ENCODE measurements around the gene RNF135. TPM values are rescaled to one million over a fixed set of nuclear protein-coding genes. Genes with fewer than 3 reads are reported as not detected.

RNF135 gene
- total and polyA plus RNA-seq, 10 of the 15 experiments (the other 5 are each of a cell fraction or from before 2014, with no cell fraction given): 12.7 to 28.0 (median 18.7) TPM

GRCh38 chr17:30924341-30924740, 46.5 kb upstream of the RNF135 start:
- intact Hi-C loops (cut with micrococcal nuclease; ENCODE audit: unreplicated experiment) (no loop called here), in situ Hi-C loops (cut with MboI) (no loop called here)
- Histone ChIP-seq H3K4me2 (ENCODE audit: control insufficient read depth, insufficient read depth) (no peak overlapping the region), H3K9ac (ENCODE audit: control insufficient read depth, insufficient read depth, low read length) (no peak overlapping the region), H3K9me3 (replicated peaks; ENCODE audit: control insufficient read depth, insufficient read depth, low read length) (no peaks in the 10 kb centered on the region), H3K79me2 (ENCODE audit: control insufficient read depth, insufficient read depth, low read length) (no peaks in the 10 kb centered on the region), H3K27me3 (replicated peaks in 1 of 2; ENCODE audit: control insufficient read depth in 2 of 2, insufficient read depth in 2 of 2, low read length in 1 of 2) (peaks cover 0 to 2% of the 10 kb centered on the region in 2 experiments; a peak in 1 of 4 replicates), H2AFZ (ENCODE audit: control insufficient read depth, low read depth, low read length) (no peak overlapping the region), H3K36me3 (ENCODE audit: control insufficient read depth in 2 of 2, insufficient read depth in 2 of 2, low read length in 1 of 2) (no peaks in the 10 kb centered on the region), H3K4me3 (no peak overlapping the region), H3K27ac (ENCODE audit: control insufficient read depth, insufficient read depth) (no peak overlapping the region), H3K4me1 (ENCODE audit: control insufficient read depth, insufficient read depth, low read length) (peaks cover 6% of the 10 kb centered on the region), H4K20me1 (ENCODE audit: control insufficient read depth, insufficient read depth) (no peaks in the 10 kb centered on the region)
- TF ChIP-seq CBX5 (IDR thresholded peaks at IDR 0.05; ENCODE audit: low read depth) (no peak), HDGF (IDR thresholded peaks at IDR 0.05) (no peak), NFIC (IDR thresholded peaks at IDR 0.05; ENCODE audit: low read depth, low read length) (no peak), EGR1 (IDR thresholded peaks at IDR 0.05; ENCODE audit: borderline replicate concordance in 1 of 2, low read depth in 2 of 2, low read length in 2 of 2) (no peak), IKZF1 (conservative IDR thresholded peaks at IDR 0.05) (no peak)
- no TSS peak for BruUV-seq (replicated peaks)
- 77% methylated on average over 2 of the region's 2 CpGs for WGBS (ENCODE audit: insufficient coverage, insufficient replicate concordance, low lambda C conversion rate, missing lambda C conversion rate)
- ChIA-PET POLR2A (interaction anchor here (0.7 kb wide), 1 partner anchor 9 kb away, joined by 5 read pairs; no protein-coding TSS in a partner anchor), RAD21 (ENCODE audit: unreplicated experiment) (no interaction called here), CTCF (interaction anchor here (0.6 kb wide), 1 partner anchor 273 kb away, joined by 3 read pairs; no protein-coding TSS in a partner anchor), SMC1A (ENCODE audit: uncharacterized antibody, unreplicated experiment) (no interaction called here)
- no peak for FAIRE-seq
- ATAC-seq: no peak
- DNase-seq (ENCODE audit: low read depth, low spot score): no peak

- no peaks in the 10 kb centered on the region for H3K9me3 ChIP-seq (replicated peaks; ENCODE audit: control insufficient read depth, insufficient read depth, low read length)
- no peak overlapping the region for H3K9ac ChIP-seq (ENCODE audit: control insufficient read depth, insufficient read depth, low read length)
- no peak overlapping the region for H3K4me3 ChIP-seq
- RAD21 ChIA-PET (ENCODE audit: unreplicated experiment): no interaction called here
- CTCF ChIA-PET: no interaction called here
- peak; percentile 34 for ATAC-seq
- no peak for TF ChIP-seq ZNF24 (IDR thresholded peaks at IDR 0.05)
- no peak for TF ChIP-seq SIX5 (IDR thresholded peaks at IDR 0.05; ENCODE audit: low read depth, low read length, severe bottlenecking)
- TF ChIP-seq SRF (IDR thresholded peaks at IDR 0.05; ENCODE audit: low read depth in 2 of 2, low read length in 2 of 2): peak in 1 of 2 experiments; percentile 62; a peak in 1 of 4 replicates
- no peak for TF ChIP-seq MYC (IDR thresholded peaks at IDR 0.05; ENCODE audit: insufficient read depth, insufficient read length, insufficient replicate concordance, low read length, severe bottlenecking)
- TF ChIP-seq EED (IDR thresholded peaks at IDR 0.05; ENCODE audit: low read depth): peak; percentile 87
- no peak for TF ChIP-seq USF1 (IDR thresholded peaks at IDR 0.05; ENCODE audit: borderline replicate concordance, extremely low read length, insufficient read depth, low read depth, low read length)
- TF ChIP-seq BCL3 (IDR thresholded peaks at IDR 0.05; ENCODE audit: borderline replicate concordance, insufficient read depth, low read depth, low read length, poor library complexity, severe bottlenecking): peak; percentile 70
- no peak for FAIRE-seq
- H3K79me2 ChIP-seq (ENCODE audit: control insufficient read depth, insufficient read depth, low read length): no peaks in the 10 kb centered on the region
- in situ Hi-C loops (cut with MboI) (no loop called here), intact Hi-C loops (cut with micrococcal nuclease; ENCODE audit: unreplicated experiment) (no loop called here)
- H4K20me1 ChIP-seq (ENCODE audit: control insufficient read depth, insufficient read depth): no peaks in the 10 kb centered on the region
- H3K36me3 ChIP-seq (ENCODE audit: control insufficient read depth in 2 of 2, insufficient read depth in 2 of 2, low read length in 1 of 2): no peaks in the 10 kb centered on the region
- no peak overlapping the region for H2AFZ ChIP-seq (ENCODE audit: control insufficient read depth, low read depth, low read length)
- H3K4me2 ChIP-seq (ENCODE audit: control insufficient read depth, insufficient read depth): no peak overlapping the region
- no TSS peak for BruUV-seq (replicated peaks)
- H3K27me3 ChIP-seq (replicated peaks in 1 of 2; ENCODE audit: control insufficient read depth in 2 of 2, insufficient read depth in 2 of 2, low read length in 1 of 2): peaks cover 0 to 2% of the 10 kb centered on the region in 2 experiments; a peak in 2 of 4 replicates
- POLR2A ChIA-PET: no interaction called here
- SMC1A ChIA-PET (ENCODE audit: uncharacterized antibody, unreplicated experiment): interaction anchor here (1.0 to 1.6 kb wide), 2 partner anchors 13 to 15 kb away, joined by 3 to 4 read pairs; no protein-coding TSS in a partner anchor
- H3K27ac ChIP-seq (ENCODE audit: control insufficient read depth, insufficient read depth): no peak overlapping the region
- WGBS (ENCODE audit: insufficient coverage, insufficient replicate concordance, low lambda C conversion rate, missing lambda C conversion rate): 36% methylated on average over 6 of the region's 6 CpGs
- DNase-seq (ENCODE audit: low read depth, low spot score): no peak
- H3K4me1 ChIP-seq (ENCODE audit: control insufficient read depth, insufficient read depth, low read length): peaks cover 6% of the 10 kb centered on the region
Observed at GRCh38 chr17:30926516-30926915, 44.3 kb upstream of the RNF135 start.

Data from GM12878 (cell line).